A549 (cell line): ENCODE data around the gene FILIP1L. TPM values are rescaled to one million over a fixed set of nuclear protein-coding genes. Genes with fewer than 3 reads are reported as not detected.

ENCODE experiments used
- ATAC-seq, 2 experiments: fragments of 200-7000 bp in 1 of 2; fragments of >200 bp in 1 of 2; cut with Nextera tagmentation in 1 of 2; cut with Tn5 transposase in 1 of 2; 3 replicates each; pipeline versions ENCODE4 v1.8.0 to v1.9.1; 2018 to 2020; ENCODE audit warnings: mild to moderate bottlenecking in 1 of 2, moderate library complexity in 1 of 2
- CTCF ChIA-PET: fragments of 300-600 bp; sonication (Branson Sonifier 250); formaldehyde crosslinking; extraction: SDS; loops from one replicate; lab custom pipeline; 2021; ENCODE audit warnings: antibody characterized with exemption, inconsistent platforms; lab: Yijun Ruan, JAX
- POLR2A ChIA-PET: fragments of 350-600 bp; formaldehyde crosslinking; extraction: SDS; loops from one replicate; lab custom pipeline; 2021; ENCODE audit warnings: antibody characterized with exemption, inconsistent platforms; lab: Yijun Ruan, JAX
- DNase-seq, 2 experiments: peaks; one replicate each; pipeline versions ENCODE4 v3.0.0 to v3.0.0-alpha.2; 2011 to 2016; ENCODE audit warnings: low read depth in 1 of 2, low spot score in 1 of 2
- FAIRE-seq: peaks from 2 replicates; lab custom pipeline; 2011; peaks lifted over from hg19 to GRCh38; lab: Jason Lieb, UNC
- H3K27ac ChIP-seq, 2 experiments: fragments of >200 bp; sonication (Bioruptor Twin); formaldehyde crosslinking; 3 replicates each; pipeline ENCODE4 v1.5.1; 2016 to 2017
- H3K4me1 ChIP-seq: fragments of >200 bp; sonication (Bioruptor Twin); formaldehyde crosslinking; 3 replicates; pipeline ENCODE4 v1.6.1; 2016
- H3K4me2 ChIP-seq: fragments of >200 bp; sonication (Bioruptor Twin); formaldehyde crosslinking; 3 replicates; pipeline ENCODE4 v1.6.1; 2016
- H3K4me3 ChIP-seq: fragments of >200 bp; sonication (Bioruptor Twin); formaldehyde crosslinking; 3 replicates; pipeline ENCODE4 v1.5.1; 2016
- H3K9me3 ChIP-seq: fragments of >200 bp; sonication (Bioruptor Twin); formaldehyde crosslinking; 3 replicates; pipeline ENCODE4 v1.6.1; 2016
- BCL3 ChIP-seq: fragments of >200 bp; sonication (Bioruptor Twin); formaldehyde crosslinking; IDR thresholded peaks from 3 replicates; pipeline ENCODE4 v1.6.1; 2016
- CBX2 ChIP-seq: fragments of 200-600 bp; sonication (generic); IDR thresholded peaks from 2 replicates; pipeline ENCODE4 v1.6.1; 2016; ENCODE audit warnings: low read depth, mild to moderate bottlenecking, borderline replicate concordance
- CHD2 ChIP-seq: fragments of 150-350 bp; IDR thresholded peaks from 2 replicates; pipeline ENCODE4 v1.6.1; 2014; ENCODE audit warnings: low read length; ENCODE audit not compliant: partially characterized antibody
- CHD4 ChIP-seq: fragments of 200-600 bp; sonication (generic); IDR thresholded peaks from 2 replicates; pipeline ENCODE4 v1.6.1; 2016; ENCODE audit warnings: antibody characterized with exemption, mild to moderate bottlenecking, borderline replicate concordance
- EHMT2 ChIP-seq: fragments of 200-600 bp; sonication (generic); IDR thresholded peaks from 2 replicates; pipeline ENCODE4 v1.6.1; 2016; ENCODE audit warnings: antibody characterized with exemption, low read depth, mild to moderate bottlenecking, moderate library complexity
- GATA3 ChIP-seq: IDR thresholded peaks from 2 replicates; pipeline ENCODE4 v1.6.1; 2012; ENCODE audit warnings: borderline replicate concordance
- HDAC2 ChIP-seq: fragments of 200-600 bp; sonication (generic); IDR thresholded peaks from 2 replicates; pipeline ENCODE4 v1.6.1; 2016
- HES2 ChIP-seq: fragments of >200 bp; sonication (Bioruptor Twin); formaldehyde crosslinking; IDR thresholded peaks from 2 replicates; pipeline ENCODE4 v1.6.1; 2016
- HEYL ChIP-seq: fragments of 250-450 bp; sonication (Bioruptor Pico); IDR thresholded peaks from 2 replicates; pipeline ENCODE4 v1.8.0; 2021; ENCODE audit warnings: mild to moderate bottlenecking, moderate library complexity
- HMGXB4 ChIP-seq: fragments of 250-450 bp; sonication (Bioruptor Pico); IDR thresholded peaks from 2 replicates; pipeline ENCODE4 v1.5.0; 2021; ENCODE audit warnings: mild to moderate bottlenecking, moderate library complexity, borderline replicate concordance
- HOXB5 ChIP-seq: fragments of 250-450 bp; sonication (Bioruptor Pico); IDR thresholded peaks from 2 replicates; pipeline ENCODE4 v1.5.0; 2020; ENCODE audit warnings: mild to moderate bottlenecking, moderate library complexity
- JUN ChIP-seq, 2 experiments: fragments of >200 bp; sonication (Bioruptor Twin); formaldehyde crosslinking; IDR thresholded peaks; 2 replicates in 1 of 2; 3 replicates in 1 of 2; pipeline ENCODE4 v1.6.1; 2016 to 2017
- JUNB ChIP-seq: fragments of >200 bp; sonication (Bioruptor Twin); formaldehyde crosslinking; IDR thresholded peaks from 2 replicates; pipeline ENCODE4 v1.6.1; 2016
- PBX3 ChIP-seq: IDR thresholded peaks from 2 replicates; pipeline ENCODE4 v1.6.1; 2012
- POLR2A ChIP-seq: IDR thresholded peaks from 2 replicates; pipeline ENCODE4 v1.6.1; 2012; ENCODE audit warnings: mild to moderate bottlenecking, low read length
- RAD21 ChIP-seq, 2 experiments: fragments of >200 bp in 1 of 2; sonication (Bioruptor Twin) in 1 of 2; formaldehyde crosslinking in 1 of 2; IDR thresholded peaks in 1 of 2; conservative IDR thresholded peaks in 1 of 2; 2 replicates in 1 of 2; 3 replicates in 1 of 2; pipeline ENCODE4 v1.6.1; 2012 to 2018; ENCODE audit warnings: inconsistent platforms in 1 of 2
- REST ChIP-seq: fragments of 200-600 bp; sonication (generic); IDR thresholded peaks from 2 replicates; pipeline ENCODE4 v1.6.1; 2016; ENCODE audit warnings: antibody characterized with exemption, mild to moderate bottlenecking, moderate library complexity
- RFX5 ChIP-seq: fragments of 450-650 bp; IDR thresholded peaks from 2 replicates; pipeline ENCODE4 v1.7.1; 2014; ENCODE audit warnings: antibody characterized with exemption, mild to moderate bottlenecking, moderate library complexity
- SMC3 ChIP-seq: fragments of >200 bp; sonication (Bioruptor Twin); formaldehyde crosslinking; IDR thresholded peaks from 3 replicates; pipeline ENCODE4 v1.6.1; 2018; ENCODE audit warnings: inconsistent platforms
- SREBF2 ChIP-seq: fragments of 450-650 bp; IDR thresholded peaks from 2 replicates; pipeline ENCODE4 v1.6.1; 2014; ENCODE audit warnings: mild to moderate bottlenecking, moderate library complexity
- TFCP2L1 ChIP-seq: fragments of 250-450 bp; sonication (Bioruptor Pico); IDR thresholded peaks from 2 replicates; pipeline ENCODE4 v1.5.0; 2021; ENCODE audit warnings: mild to moderate bottlenecking
- TP53 ChIP-seq: fragments of 250-450 bp; sonication (Bioruptor Pico); IDR thresholded peaks from 2 replicates; pipeline ENCODE4 v1.5.0; 2021; ENCODE audit warnings: mild to moderate bottlenecking, moderate library complexity
- ZC3H11A ChIP-seq: fragments of 450-650 bp; IDR thresholded peaks from 2 replicates; pipeline ENCODE4 v1.6.1; 2014; ENCODE audit warnings: antibody characterized with exemption, mild to moderate bottlenecking
- WGBS: methylation state at CpG from one replicate; pipeline ENCODE4 v1.1.6; 2017; ENCODE audit errors: missing lambda C conversion rate; 5-methylcytosine and 5-hydroxymethylcytosine counted together
- polyA plus RNA-seq, 4 experiments: library from polyadenylated mRNA; depleted of rRNA in 3 of 4; stranded (reverse); fragments of >200 nt; fragmentation: RNase III in 1 of 4; extraction: RNeasy Plus Mini Kit Qiagen cat#74134 plus additional on column Dnase treatment in 1 of 4; gene quantifications; 2 replicates in 3 of 4; 3 replicates in 1 of 4; pipeline ENCODE4 v1.2.3, GENCODE V29; 2011 to 2017
- TF ChIP-seq, protein P1 (sequence below): IDR thresholded peaks from 2 replicates; pipeline ENCODE4 v1.6.1; 2012
- TF ChIP-seq, protein P2 (sequence below): IDR thresholded peaks from 2 replicates; pipeline ENCODE4 v1.6.1; 2012; ENCODE audit warnings: low read depth, borderline replicate concordance

Gene FILIP1L
- polyA plus RNA-seq, 2 of the 4 experiments (the other 2 are of a cell fraction): 0.19 to 0.45 TPM

- no peak for TF ChIP-seq RAD21 (conservative IDR thresholded peaks at IDR 0.05 in 1 of 2, IDR thresholded peaks at IDR 0.05 in 1 of 2)
- TF ChIP-seq, protein P1, sequence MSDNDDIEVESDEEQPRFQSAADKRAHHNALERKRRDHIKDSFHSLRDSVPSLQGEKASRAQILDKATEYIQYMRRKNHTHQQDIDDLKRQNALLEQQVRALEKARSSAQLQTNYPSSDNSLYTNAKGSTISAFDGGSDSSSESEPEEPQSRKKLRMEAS: no peak
- TF ChIP-seq SREBF2: no peak
- TF ChIP-seq PBX3: no peak
- TF ChIP-seq RFX5: no peak
- no peak for TF ChIP-seq CHD4
- no peak for TF ChIP-seq HES2
- TF ChIP-seq HDAC2: no peak
- TF ChIP-seq, protein P2, sequence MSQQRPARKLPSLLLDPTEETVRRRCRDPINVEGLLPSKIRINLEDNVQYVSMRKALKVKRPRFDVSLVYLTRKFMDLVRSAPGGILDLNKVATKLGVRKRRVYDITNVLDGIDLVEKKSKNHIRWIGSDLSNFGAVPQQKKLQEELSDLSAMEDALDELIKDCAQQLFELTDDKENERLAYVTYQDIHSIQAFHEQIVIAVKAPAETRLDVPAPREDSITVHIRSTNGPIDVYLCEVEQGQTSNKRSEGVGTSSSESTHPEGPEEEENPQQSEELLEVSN: no peak
- TF ChIP-seq ZC3H11A: no peak
- TF ChIP-seq TP53 (CRISPR knock-in tag): no peak
- TF ChIP-seq REST: no peak
- TF ChIP-seq CBX2: no peak
- no peak for TF ChIP-seq GATA3
- no peak for TF ChIP-seq TFCP2L1
- TF ChIP-seq CHD2: no peak
- FAIRE-seq (no peak), ATAC-seq (no peak), DNase-seq (no peak)
- no peak overlapping the region for H3K4me3 ChIP-seq
- H3K4me2 ChIP-seq: no peak overlapping the region
- WGBS: 86% methylated on average over 5 of the region's 5 CpGs
- H3K4me1 ChIP-seq: no peaks in the 10 kb centered on the region
- no peak overlapping the region for H3K27ac ChIP-seq
- no peaks in the 10 kb centered on the region for H3K9me3 ChIP-seq
- CTCF ChIA-PET: no interaction called here
- POLR2A ChIA-PET: no interaction called here
Measured at GRCh38 chr3:100128565-100128964, 14.3 kb upstream of the FILIP1L start.

GRCh38 chr3:100127792-100128191 is 13.5 kb upstream of the FILIP1L start:
- CTCF ChIA-PET: no interaction called here
- no peak for TF ChIP-seq SREBF2
- no peak for TF ChIP-seq CHD2
- TF ChIP-seq HEYL (CRISPR knock-in tag): no peak
- TF ChIP-seq TP53 (CRISPR knock-in tag): no peak
- no peak for TF ChIP-seq JUN (IDR thresholded peaks at IDR 0.05)
- no peak for TF ChIP-seq HOXB5 (CRISPR knock-in tag)
- no peak for TF ChIP-seq HMGXB4
- no peak for TF ChIP-seq JUNB
- no peak for TF ChIP-seq POLR2A
- TF ChIP-seq BCL3: no peak
- TF ChIP-seq SMC3: no peak
- TF ChIP-seq EHMT2: no peak
- WGBS: 68% methylated on average over 2 of the region's 2 CpGs

More at GRCh38 chr3:100127792-100128191, 13.5 kb upstream of the FILIP1L start:
- FAIRE-seq: no peak
- no peak for DNase-seq
- POLR2A ChIA-PET: no interaction called here
- H3K9me3 ChIP-seq: no peaks in the 10 kb centered on the region
- ATAC-seq: no peak
- no peak overlapping the region for H3K4me2 ChIP-seq
- H3K27ac ChIP-seq: no peak overlapping the region
- H3K4me1 ChIP-seq: no peaks in the 10 kb centered on the region
- no peak overlapping the region for H3K4me3 ChIP-seq
